ENCODE data around the gene UBE2L5.

UBE2L5 gene

GRCh38 chr13:30382836-30383525 is 39.3 kb upstream of the UBE2L5 start:
- H3K9ac ChIP-seq (ENCODE audit: insufficient read length), result no peak overlapping the region
- no peak overlapping the region for H3K27ac ChIP-seq
- DNase-seq (ENCODE audit: low read depth, low spot score), result no peak
- no peaks in the 10 kb centered on the region for H3K36me3 ChIP-seq (ENCODE audit: insufficient read depth, low read length)
- no peak overlapping the region for H3K4me3 ChIP-seq
- H3K9me3 ChIP-seq (ENCODE audit: low read depth, low read length), result no peaks in the 10 kb centered on the region
- TF ChIP-seq POLR2AphosphoS5 (IDR thresholded peaks at IDR 0.05; ENCODE audit: borderline replicate concordance, low read depth, low read length) (no peak), FOXP2 (optimal IDR thresholded peaks at IDR 0.05; ENCODE audit: control extremely low read depth, extremely low read length, insufficient read depth) (no peak), EZH2 (IDR thresholded peaks at IDR 0.05) (no peak)

DNA sequence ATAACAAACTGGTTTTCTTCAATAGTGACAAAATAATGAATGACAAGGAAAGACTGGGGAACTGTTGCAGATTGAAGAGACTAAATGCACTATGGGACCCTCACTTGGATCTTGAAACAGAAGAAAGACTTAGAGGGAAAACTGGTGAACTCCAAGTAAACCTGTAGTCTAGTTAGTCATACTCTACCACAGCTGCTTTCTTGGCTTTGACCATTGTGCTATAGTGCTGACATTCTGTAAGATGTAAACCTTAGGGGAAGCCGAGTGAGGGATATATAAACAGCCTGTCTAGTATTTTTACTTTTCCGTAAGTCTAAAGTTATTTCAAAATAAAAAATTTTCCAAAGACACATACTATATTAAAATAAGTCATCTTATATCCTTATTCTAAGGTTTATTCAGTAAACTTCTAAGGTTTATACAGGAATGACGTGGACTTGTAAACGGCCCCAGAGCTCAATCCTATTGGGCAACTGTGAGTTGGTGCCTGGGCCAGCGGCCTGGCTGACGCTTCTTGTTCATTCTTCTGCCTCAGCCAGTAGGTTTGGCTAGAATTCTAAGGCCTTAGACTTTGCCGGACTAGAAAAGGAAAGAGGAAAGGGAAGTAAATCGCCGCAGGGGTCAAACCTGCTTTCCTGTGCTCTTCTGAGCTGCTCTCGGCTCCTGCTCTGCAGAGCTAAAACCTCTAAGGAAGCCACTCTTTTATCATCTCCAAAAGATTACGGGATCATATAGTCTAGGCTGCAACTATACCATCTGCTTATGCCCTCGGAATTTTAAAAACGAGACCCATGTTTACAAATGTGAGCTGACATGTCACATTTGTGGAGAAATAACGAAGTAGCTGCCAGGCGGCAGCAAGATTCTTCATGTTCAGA is 33.6 kb upstream of the UBE2L5 start:
- TF ChIP-seq FOXP2 (optimal IDR thresholded peaks at IDR 0.05; ENCODE audit: control extremely low read depth, extremely low read length, insufficient read depth) (no peak), EZH2 (IDR thresholded peaks at IDR 0.05) (no peak), POLR2AphosphoS5 (IDR thresholded peaks at IDR 0.05; ENCODE audit: borderline replicate concordance, low read depth, low read length) (no peak)
- Histone ChIP-seq H3K9me3 (ENCODE audit: low read depth, low read length) (no peaks in the 10 kb centered on the region), H3K4me3 (peak overlapping the region; percentile 62), H3K27ac (peak overlapping the region; percentile 91), H3K36me3 (ENCODE audit: insufficient read depth, low read length) (no peaks in the 10 kb centered on the region), H3K9ac (ENCODE audit: insufficient read length) (peak overlapping the region; percentile 56)
- no peak for DNase-seq (ENCODE audit: low read depth, low spot score)

GRCh38 chr13:30391956-30392680 is 30.2 kb upstream of the UBE2L5 start:
- no peaks in the 10 kb centered on the region for H3K36me3 ChIP-seq (ENCODE audit: insufficient read depth, low read length)
- no peak for DNase-seq (ENCODE audit: low read depth, low spot score)
- H3K9ac ChIP-seq (ENCODE audit: insufficient read length), result no peak overlapping the region
- H3K9me3 ChIP-seq (ENCODE audit: low read depth, low read length), result no peaks in the 10 kb centered on the region
- H3K27ac ChIP-seq, result no peak overlapping the region
- H3K4me3 ChIP-seq, result no peak overlapping the region
- TF ChIP-seq EZH2 (IDR thresholded peaks at IDR 0.05) (no peak), POLR2AphosphoS5 (IDR thresholded peaks at IDR 0.05; ENCODE audit: borderline replicate concordance, low read depth, low read length) (no peak), FOXP2 (optimal IDR thresholded peaks at IDR 0.05; ENCODE audit: control extremely low read depth, extremely low read length, insufficient read depth) (no peak)

- H3K9me3 ChIP-seq (ENCODE audit: low read depth, low read length), result no peaks in the 10 kb centered on the region
- TF ChIP-seq EZH2 (IDR thresholded peaks at IDR 0.05), result no peak
- TF ChIP-seq POLR2AphosphoS5 (IDR thresholded peaks at IDR 0.05; ENCODE audit: borderline replicate concordance, low read depth, low read length), result no peak
- TF ChIP-seq FOXP2 (optimal IDR thresholded peaks at IDR 0.05; ENCODE audit: control extremely low read depth, extremely low read length, insufficient read depth), result no peak
- H3K9ac ChIP-seq (ENCODE audit: insufficient read length), result no peak overlapping the region
- H3K4me3 ChIP-seq, result no peak overlapping the region
- no peak for DNase-seq (ENCODE audit: low read depth, low spot score)
- H3K27ac ChIP-seq, result no peak overlapping the region
- H3K36me3 ChIP-seq (ENCODE audit: insufficient read depth, low read length), result no peaks in the 10 kb centered on the region
These were observed 29.6 kb upstream of the UBE2L5 start for GRCh38 chr13:30392681-30393045.

- Histone ChIP-seq H3K36me3 (ENCODE audit: insufficient read depth, low read length) (no peaks in the 10 kb centered on the region), H3K27ac (peak overlapping the region; percentile 97), H3K4me3 (peak overlapping the region; percentile 80), H3K9ac (ENCODE audit: insufficient read length) (peak overlapping the region; percentile 87), H3K9me3 (ENCODE audit: low read depth, low read length) (no peaks in the 10 kb centered on the region)
- DNase-seq (ENCODE audit: low read depth, low spot score), result no peak
- TF ChIP-seq FOXP2 (optimal IDR thresholded peaks at IDR 0.05; ENCODE audit: control extremely low read depth, extremely low read length, insufficient read depth), result no peak
- no peak for TF ChIP-seq POLR2AphosphoS5 (IDR thresholded peaks at IDR 0.05; ENCODE audit: borderline replicate concordance, low read depth, low read length)
- TF ChIP-seq EZH2 (IDR thresholded peaks at IDR 0.05), result no peak
These were observed 27.5 kb upstream of the UBE2L5 start for GRCh38 chr13:30394751-30395191.

DNA sequence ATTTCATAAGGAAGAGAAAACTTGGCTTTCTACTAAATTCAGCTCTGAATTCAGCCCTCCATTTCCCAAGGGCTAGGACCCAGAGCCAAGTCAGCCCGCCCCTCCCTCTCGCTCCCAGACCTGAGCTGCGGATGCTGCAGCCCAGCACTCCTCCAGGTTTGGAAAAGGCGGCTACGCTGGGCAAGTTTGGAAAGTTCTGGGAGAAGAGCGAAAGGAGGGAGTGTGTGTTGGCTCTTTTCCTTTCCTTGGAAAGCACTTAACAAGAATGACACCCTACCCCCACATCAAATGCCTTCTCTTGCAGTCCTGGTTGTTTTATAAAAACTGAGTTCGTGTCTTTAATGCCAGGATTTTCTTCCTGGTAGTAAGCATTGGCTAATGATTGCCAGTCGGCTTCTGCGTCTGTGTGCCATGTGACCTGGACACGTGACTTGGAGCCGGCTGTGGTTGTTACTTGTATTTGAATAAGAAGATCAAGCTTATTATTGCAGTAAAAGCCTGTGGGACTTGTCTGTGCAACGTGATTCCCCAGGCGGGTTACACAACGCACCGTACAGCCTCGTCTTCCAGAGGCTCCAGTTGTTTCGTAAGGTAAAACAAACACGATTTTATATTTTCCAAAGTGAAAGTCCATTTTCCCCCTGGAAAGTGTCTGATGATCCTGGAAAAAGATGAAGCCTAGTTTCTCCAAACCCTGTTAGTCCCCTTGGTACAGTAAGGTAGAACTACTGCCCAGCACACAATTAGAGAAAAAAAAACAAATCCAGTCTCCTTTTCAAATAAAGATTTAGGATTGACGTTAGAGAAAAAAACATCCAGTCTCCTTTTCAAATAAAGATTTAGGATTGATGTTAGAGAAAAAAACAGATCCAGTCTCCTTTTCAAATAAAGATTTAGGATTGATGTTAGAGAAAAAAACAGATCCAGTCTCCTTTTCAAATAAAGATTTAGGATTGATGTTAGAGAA is 26.8 kb upstream of the UBE2L5 start:
- no peaks in the 10 kb centered on the region for H3K36me3 ChIP-seq (ENCODE audit: insufficient read depth, low read length)
- DNase-seq (ENCODE audit: low read depth, low spot score), result no peak
- H3K4me3 ChIP-seq, result peak overlapping the region; percentile 80
- H3K9ac ChIP-seq (ENCODE audit: insufficient read length), result peak overlapping the region; percentile 87
- TF ChIP-seq EZH2 (IDR thresholded peaks at IDR 0.05) (no peak), FOXP2 (optimal IDR thresholded peaks at IDR 0.05; ENCODE audit: control extremely low read depth, extremely low read length, insufficient read depth) (no peak), POLR2AphosphoS5 (IDR thresholded peaks at IDR 0.05; ENCODE audit: borderline replicate concordance, low read depth, low read length) (peak; percentile 68)
- no peaks in the 10 kb centered on the region for H3K9me3 ChIP-seq (ENCODE audit: low read depth, low read length)
- H3K27ac ChIP-seq, result peak overlapping the region; percentile 97

DNA sequence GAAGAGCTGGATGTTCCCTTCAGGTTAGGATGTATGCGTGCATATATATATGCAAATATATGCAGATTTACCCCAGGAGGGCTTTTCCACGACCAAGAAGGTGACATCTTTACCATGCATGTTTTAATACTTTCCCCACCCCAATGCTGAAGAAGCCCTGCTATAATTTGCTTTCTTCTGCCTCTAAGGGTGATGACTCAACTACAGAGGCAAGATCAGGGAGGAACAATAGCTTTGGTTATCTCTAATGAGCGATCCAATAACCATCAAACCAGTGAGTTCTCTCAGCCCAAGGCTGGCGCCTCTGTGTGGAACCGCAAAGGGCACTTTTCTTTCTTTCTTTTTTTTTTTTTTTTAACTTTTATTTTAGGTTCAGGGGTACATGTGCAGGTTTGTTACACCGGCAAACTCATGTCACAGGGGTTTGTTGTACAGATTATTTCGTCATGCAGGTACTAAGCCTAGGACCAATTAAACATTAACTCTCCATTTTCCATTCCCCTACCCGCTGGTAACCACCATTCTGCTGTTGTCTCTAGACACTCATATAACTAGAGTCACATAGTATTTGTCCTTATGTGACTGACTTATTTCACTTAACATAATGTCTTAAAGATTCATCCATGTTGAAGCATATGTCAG is 25.7 kb upstream of the UBE2L5 start:
- TF ChIP-seq FOXP2 (optimal IDR thresholded peaks at IDR 0.05; ENCODE audit: control extremely low read depth, extremely low read length, insufficient read depth), result no peak
- TF ChIP-seq EZH2 (IDR thresholded peaks at IDR 0.05), result no peak
- no peak for TF ChIP-seq POLR2AphosphoS5 (IDR thresholded peaks at IDR 0.05; ENCODE audit: borderline replicate concordance, low read depth, low read length)
- peak overlapping the region; percentile 97 for H3K27ac ChIP-seq
- no peaks in the 10 kb centered on the region for H3K9me3 ChIP-seq (ENCODE audit: low read depth, low read length)
- no peaks in the 10 kb centered on the region for H3K36me3 ChIP-seq (ENCODE audit: insufficient read depth, low read length)
- no peak overlapping the region for H3K9ac ChIP-seq (ENCODE audit: insufficient read length)
- DNase-seq (ENCODE audit: low read depth, low spot score), result no peak
- no peak overlapping the region for H3K4me3 ChIP-seq

Measured in SK-N-MC (cell line).